Medulla oblongata (tissue), 1 donor: ENCODE data around the gene SNAI1.
"Not testable (repeated sequence)": the region's sequence is repeated elsewhere in the genome, so short reads cannot be mapped to it uniquely, and the experiment has no call there.

ENCODE experiments used
- DNase-seq: peaks from one replicate; pipeline ENCODE4 v3.0.0-alpha.2; 2015; ENCODE audit errors: extremely low spot score

The SNAI1 gene

DNA sequence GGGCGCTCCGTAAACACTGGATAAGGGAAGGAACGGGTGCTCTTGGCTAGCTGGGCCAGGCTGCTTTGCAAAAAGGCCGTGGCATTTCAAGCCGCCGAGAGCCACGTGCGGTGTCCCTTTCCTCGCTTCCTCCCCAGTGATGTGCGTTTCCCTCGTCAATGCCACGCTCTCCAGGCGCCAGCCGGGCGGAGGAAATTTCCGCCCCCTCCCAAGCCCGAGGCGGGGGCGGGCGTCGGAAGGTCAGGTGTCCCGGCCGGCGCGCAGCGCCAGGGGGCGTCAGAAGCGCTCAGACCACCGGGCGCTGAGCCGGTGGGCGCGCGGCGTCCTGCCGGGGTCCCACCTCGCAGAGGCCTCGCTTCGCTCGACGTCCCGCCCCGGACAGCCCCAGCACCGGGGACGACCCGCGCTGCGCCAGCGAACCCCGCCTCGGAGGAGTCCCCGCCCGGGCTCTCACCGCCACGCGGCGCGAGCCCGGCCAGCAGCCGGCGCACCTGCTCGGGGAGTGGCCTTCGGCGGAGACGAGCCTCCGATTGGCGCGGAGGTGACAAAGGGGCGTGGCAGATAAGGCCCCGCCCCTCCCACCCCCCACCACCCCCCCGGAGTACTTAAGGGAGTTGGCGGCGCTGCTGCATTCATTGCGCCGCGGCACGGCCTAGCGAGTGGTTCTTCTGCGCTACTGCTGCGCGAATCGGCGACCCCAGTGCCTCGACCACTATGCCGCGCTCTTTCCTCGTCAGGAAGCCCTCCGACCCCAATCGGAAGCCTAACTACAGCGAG is at the start of gene SNAI1:
Gene SNAI1 (plus strand): TSS at position 635 of the 777 bp plus-strand sequence. CDS start 80 bp downstream, at position 715.
- peak; percentile 80 for DNase-seq

GRCh38 chr20:49935746-49936152 is 47.0 kb upstream of the SNAI1 start:
- no peak for DNase-seq

DNA sequence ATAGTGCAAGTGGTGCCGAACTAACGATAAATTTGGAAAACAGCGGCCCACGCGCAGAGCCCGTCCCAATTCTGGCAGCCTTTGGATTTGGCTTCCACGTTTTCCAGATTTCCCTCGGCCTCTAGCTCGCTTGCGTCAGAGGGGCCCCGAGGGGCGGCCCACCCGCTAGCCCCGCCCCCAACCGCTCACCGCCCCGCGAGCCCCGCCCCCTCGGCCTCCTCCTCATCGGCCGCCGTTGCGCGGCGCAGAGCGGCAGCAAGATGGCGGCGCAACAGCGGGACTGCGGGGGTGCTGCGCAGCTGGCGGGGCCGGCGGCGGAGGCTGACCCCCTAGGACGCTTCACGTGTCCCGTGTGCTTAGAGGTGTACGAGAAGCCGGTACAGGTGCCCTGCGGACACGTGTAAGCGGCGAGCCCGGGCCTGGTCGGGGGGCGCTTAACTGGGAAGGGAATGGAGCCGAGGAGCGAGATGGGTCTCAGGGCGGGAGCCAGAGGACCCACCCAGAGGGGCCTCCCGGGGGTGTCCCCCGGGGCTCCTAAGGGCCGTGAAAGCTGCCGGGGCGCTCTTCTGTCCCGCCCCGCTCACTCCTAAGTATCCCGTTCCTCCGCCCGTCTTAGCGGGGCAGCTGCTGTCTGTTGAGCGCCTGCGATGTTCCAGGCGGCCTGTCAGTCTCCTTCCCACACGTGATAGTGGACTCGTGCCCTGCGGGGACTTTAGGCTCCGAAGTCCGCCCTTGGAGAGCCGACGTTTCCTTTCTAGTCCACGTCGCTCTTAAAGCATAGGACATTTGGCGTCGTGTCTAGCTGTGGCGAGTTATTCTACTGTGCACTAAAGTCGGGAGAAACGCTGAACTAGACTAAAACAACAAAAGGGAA is 46.4 kb upstream of the SNAI1 start, which contains the start of gene RNF114:
Gene RNF114 (plus strand): TSS at position 245 of the 874 bp plus-strand sequence. CDS start 16 bp downstream, at position 261.
- DNase-seq: peak; percentile 95

DNA sequence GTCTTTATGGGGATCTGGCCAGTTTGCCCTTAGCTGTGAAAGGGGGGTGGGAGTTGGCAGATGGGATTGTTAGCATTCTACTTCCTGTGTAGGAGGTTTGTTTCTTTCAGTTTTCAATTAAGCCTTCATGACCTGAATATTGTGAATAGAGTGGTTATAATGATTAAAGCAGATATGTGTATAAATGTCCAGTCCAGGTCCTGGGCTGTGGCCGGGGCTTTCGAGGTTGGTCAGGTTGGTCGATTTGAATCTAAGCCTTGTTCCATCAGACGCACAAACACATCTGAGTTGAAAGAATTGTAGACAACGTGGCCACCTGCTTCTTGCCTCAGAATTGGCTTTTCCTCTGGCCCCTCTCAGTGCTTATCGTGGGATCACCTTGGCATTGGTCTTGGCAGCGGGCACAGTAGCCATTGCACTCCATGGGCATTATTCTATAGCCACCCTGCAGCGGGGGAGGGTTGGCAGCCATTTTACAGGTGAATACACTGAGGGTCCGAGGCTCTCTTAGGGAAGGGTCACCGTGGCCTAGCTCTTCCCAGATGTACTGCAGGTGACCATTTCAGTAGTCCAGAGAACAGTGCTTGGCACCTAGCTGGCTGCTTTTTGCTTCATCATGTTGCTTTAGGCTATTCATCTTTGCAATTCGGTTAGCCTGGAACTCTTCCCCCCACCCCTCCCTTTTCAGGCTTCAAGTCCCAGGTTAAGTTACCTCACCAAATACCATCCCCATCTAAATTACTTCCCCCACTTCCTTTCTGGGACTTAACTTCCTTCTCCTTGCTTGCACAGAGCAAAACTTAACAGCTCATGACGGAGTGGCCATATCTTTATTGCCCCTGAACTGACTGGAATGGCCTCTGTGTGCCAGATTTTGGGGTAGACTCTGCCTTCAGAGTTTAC is 45.5 kb upstream of the SNAI1 start:
- no peak for DNase-seq

GRCh38 chr20:49938173-49939163 is 44.3 kb upstream of the SNAI1 start:
- peak; percentile 23 for DNase-seq

GRCh38 chr20:49941456-49941855 is 41.3 kb upstream of the SNAI1 start:
- no peak for DNase-seq

DNA sequence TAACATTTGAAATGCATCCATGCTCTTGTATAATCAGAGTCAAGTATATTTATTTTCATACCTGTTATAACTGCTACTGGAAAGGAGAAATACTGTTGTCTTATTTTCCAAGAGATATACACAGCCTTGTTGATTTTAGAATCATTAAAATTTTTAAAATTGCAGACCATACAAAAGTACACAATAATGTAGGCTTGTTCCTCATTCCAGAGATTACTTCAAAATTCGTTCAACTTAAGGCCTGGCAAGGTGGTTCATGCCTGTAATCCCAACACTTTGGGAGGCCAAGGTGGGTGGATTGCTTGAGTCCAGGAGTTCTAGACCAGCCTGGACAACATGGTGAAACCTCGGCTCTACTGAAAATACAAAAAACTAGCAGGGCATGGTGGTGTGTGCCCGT is 40.5 kb upstream of the SNAI1 start:
- DNase-seq: no peak

GRCh38 chr20:49942942-49943341 is 39.8 kb upstream of the SNAI1 start:
- DNase-seq: no peak

GRCh38 chr20:49945306-49945700 is 37.5 kb upstream of the SNAI1 start:
- no peak for DNase-seq

DNA sequence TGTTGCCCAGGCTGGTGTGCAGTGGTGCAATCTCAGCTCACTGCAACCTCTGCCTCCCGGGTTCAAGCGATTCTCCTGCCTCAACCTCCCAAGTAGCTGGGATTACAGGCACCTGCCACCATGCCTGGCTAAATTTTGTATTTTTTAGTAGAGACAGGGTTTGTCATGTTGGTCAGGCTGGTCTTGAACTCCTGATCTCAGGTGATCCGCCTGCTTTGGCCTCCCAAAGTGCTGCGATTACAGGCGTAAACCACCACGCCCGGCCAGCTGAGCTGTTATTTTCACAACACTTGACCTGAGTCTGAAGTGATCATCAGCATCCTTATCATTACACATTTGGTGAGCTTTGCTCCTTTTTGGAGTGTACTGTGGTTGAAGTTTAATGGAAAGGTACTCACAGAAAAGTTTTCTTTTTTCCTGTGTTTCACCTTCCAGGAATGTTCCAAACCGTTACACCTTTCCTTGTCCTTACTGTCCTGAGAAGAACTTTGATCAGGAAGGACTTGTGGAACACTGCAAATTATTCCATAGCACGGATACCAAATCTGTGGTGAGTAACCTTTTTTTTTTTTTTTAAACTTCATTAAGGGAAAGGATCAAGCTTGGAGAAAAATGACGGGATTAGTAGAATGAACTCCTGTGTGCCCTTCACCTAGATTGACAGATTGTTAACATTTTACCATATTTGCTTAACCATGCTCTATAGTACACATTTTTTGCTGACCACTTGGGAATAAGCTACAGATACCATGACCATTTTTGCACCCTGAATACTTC is 36.9 kb upstream of the SNAI1 start:
- no peak for DNase-seq

DNA sequence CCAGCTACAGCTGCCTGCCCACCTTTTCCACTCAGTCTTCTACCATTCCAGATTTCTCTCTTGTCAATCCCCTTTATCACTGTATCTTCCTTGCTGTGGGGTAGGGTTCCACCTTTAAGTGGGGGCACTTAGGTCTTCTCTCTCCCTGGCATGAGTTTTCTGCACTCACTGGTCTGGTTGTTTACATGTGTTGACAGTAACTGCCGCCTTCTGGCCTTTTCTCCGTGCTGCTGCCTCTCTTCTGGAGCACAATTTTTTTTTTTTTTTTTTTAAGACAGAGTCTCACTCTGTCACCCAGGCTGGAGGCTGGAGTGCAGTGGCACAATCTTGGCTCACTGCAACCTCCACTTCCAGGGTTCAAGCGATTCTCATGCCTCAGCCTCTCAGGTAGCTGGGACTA is 34.6 kb upstream of the SNAI1 start:
- no peak for DNase-seq

- DNase-seq: no peak
Measured at GRCh38 chr20:49948809-49949507, 33.8 kb upstream of the SNAI1 start.

GRCh38 chr20:49951151-49951550 is 31.6 kb upstream of the SNAI1 start:
- no peak for DNase-seq

- no peak for DNase-seq
Measured at GRCh38 chr20:49955167-49955566, 27.6 kb upstream of the SNAI1 start.

DNA sequence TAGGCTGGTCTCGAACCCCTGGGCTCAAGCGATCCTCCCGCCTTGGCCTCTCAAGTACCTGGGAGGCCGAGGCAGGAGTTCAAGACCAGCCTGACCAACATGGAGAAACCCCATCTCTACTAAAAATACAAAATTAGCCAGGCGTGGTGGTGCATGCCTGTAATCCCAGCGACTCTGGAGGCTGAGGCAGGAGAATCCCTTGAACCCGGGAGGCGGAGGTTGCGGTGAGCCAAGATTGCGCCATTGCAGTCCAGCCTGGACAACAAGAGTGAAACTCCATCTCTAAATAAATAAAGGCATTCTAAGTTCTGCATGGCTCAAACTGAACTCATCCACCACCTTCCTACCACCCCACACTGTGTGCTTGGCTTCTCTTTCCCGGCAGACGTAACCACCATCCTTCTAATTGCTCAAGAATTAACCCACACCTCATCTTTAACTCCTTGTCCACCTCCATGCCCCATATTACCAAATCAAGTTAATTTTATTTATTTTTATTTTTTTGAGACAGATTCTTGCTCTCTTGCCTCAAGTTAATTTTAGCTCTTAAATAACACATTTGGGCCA is 26.9 kb upstream of the SNAI1 start:
- DNase-seq: not testable (repeated sequence)

DNA sequence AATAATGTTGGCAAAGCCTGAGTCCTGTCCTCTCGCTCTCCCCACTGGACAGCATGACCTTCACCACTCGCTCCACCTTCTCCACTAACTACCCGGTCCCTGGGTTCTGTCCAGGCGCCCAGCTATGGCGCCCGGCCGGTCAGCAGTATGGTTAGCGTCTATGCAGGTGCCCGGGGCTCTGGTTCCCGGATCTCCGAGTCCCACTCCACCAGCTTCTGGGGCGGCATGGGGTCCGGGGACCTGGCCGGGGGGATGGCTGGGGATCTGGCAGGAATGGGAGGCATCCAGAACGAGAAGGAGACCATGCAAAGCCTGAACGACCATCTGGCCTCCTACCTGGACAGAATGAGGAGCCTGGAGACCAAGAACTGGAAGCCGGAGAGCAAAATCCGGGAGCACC is 26.1 kb upstream of the SNAI1 start:
- no peak for DNase-seq

GRCh38 chr20:49957089-49957938 is 25.5 kb upstream of the SNAI1 start:
- peak; percentile 83 for DNase-seq

DNA sequence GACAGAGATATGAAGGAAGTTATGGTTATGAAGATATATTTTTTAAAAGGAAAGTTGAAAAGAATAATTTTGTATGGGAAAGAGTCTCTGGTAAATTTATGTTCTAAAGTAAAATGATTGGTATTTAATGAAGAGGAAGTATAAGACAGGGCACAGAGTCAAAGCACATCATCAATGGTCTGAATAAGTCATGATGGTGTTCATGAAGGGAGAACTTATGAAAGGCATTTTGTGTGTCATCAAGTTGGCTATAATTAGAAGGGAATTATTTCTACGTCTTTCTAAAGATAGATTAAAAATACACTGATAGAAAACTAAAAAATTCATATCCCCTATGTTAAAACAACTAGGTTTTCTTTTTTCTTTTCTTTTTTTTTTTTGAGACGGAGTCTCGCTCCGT is 21.4 kb upstream of the SNAI1 start:
- no peak for DNase-seq
